Measurements from ENCODE around the gene RREB1.

RREB1 gene

GRCh38 chr6:7267071-7267465 lies 159.3 kb downstream of the RREB1 start:
- H3K36me3 ChIP-seq (ENCODE audit: low read length): no peaks in the 10 kb centered on the region
- H3F3A ChIP-seq (ENCODE audit: insufficient read depth): no peaks in the 10 kb centered on the region
- no peak overlapping the region for H3K9ac ChIP-seq (ENCODE audit: low read length)
- no peak for TF ChIP-seq CTCF (IDR thresholded peaks at IDR 0.05; ENCODE audit: insufficient read depth, low read length, poor library complexity, severe bottlenecking)
- no peak for TF ChIP-seq EZH2phosphoT487 (conservative IDR thresholded peaks at IDR 0.05; ENCODE audit: low read length)
- no peaks in the 10 kb centered on the region for H3K9me2 ChIP-seq (replicated peaks; ENCODE audit: insufficient read depth, low read length)
- no peak overlapping the region for H2AFZ ChIP-seq (ENCODE audit: low read depth, low read length, severe bottlenecking)
- no peaks in the 10 kb centered on the region for H3K9me3 ChIP-seq (ENCODE audit: insufficient read depth, low read length)
- H3K4me3 ChIP-seq (ENCODE audit: insufficient read depth, low read length, poor library complexity, severe bottlenecking): no peak overlapping the region
- H4K20me1 ChIP-seq (ENCODE audit: low read depth, low read length): no peaks in the 10 kb centered on the region
- H3K79me2 ChIP-seq (ENCODE audit: insufficient read depth, low read length): no peaks in the 10 kb centered on the region
- H3K27me3 ChIP-seq (ENCODE audit: low read length): no peaks in the 10 kb centered on the region
- H3K27ac ChIP-seq (ENCODE audit: low read depth, low read length): no peak overlapping the region
- H3K4me2 ChIP-seq (ENCODE audit: low read depth, low read length, poor library complexity, severe bottlenecking): no peak overlapping the region

GRCh38 chr6:7267466-7268091 lies 159.8 kb downstream of the RREB1 start:
- H4K20me1 ChIP-seq (ENCODE audit: low read depth, low read length): no peaks in the 10 kb centered on the region
- H3K27me3 ChIP-seq (ENCODE audit: low read length): no peaks in the 10 kb centered on the region
- H3F3A ChIP-seq (ENCODE audit: insufficient read depth): no peaks in the 10 kb centered on the region
- no peak overlapping the region for H2AFZ ChIP-seq (ENCODE audit: low read depth, low read length, severe bottlenecking)
- no peaks in the 10 kb centered on the region for H3K9me2 ChIP-seq (replicated peaks; ENCODE audit: insufficient read depth, low read length)
- H3K9me3 ChIP-seq (ENCODE audit: insufficient read depth, low read length): no peaks in the 10 kb centered on the region
- no peak overlapping the region for H3K9ac ChIP-seq (ENCODE audit: low read length)
- H3K4me3 ChIP-seq (ENCODE audit: insufficient read depth, low read length, poor library complexity, severe bottlenecking): no peak overlapping the region
- no peaks in the 10 kb centered on the region for H3K79me2 ChIP-seq (ENCODE audit: insufficient read depth, low read length)
- no peaks in the 10 kb centered on the region for H3K36me3 ChIP-seq (ENCODE audit: low read length)
- no peak for TF ChIP-seq EZH2phosphoT487 (conservative IDR thresholded peaks at IDR 0.05; ENCODE audit: low read length)
- no peak for TF ChIP-seq CTCF (IDR thresholded peaks at IDR 0.05; ENCODE audit: insufficient read depth, low read length, poor library complexity, severe bottlenecking)
- no peak overlapping the region for H3K27ac ChIP-seq (ENCODE audit: low read depth, low read length)
- no peak overlapping the region for H3K4me2 ChIP-seq (ENCODE audit: low read depth, low read length, poor library complexity, severe bottlenecking)

GRCh38 chr6:7268362-7268761 lies 160.6 kb downstream of the RREB1 start:
- Histone ChIP-seq H3K9me2 (replicated peaks; ENCODE audit: insufficient read depth, low read length) (no peaks in the 10 kb centered on the region), H3K4me3 (ENCODE audit: insufficient read depth, low read length, poor library complexity, severe bottlenecking) (no peak overlapping the region), H3F3A (ENCODE audit: insufficient read depth) (no peaks in the 10 kb centered on the region), H3K79me2 (ENCODE audit: insufficient read depth, low read length) (no peaks in the 10 kb centered on the region), H3K4me2 (ENCODE audit: low read depth, low read length, poor library complexity, severe bottlenecking) (no peak overlapping the region), H2AFZ (ENCODE audit: low read depth, low read length, severe bottlenecking) (no peak overlapping the region), H3K27ac (ENCODE audit: low read depth, low read length) (no peak overlapping the region), H3K9ac (ENCODE audit: low read length) (no peak overlapping the region), H3K9me3 (ENCODE audit: insufficient read depth, low read length) (no peaks in the 10 kb centered on the region), H4K20me1 (ENCODE audit: low read depth, low read length) (no peaks in the 10 kb centered on the region), H3K36me3 (ENCODE audit: low read length) (no peaks in the 10 kb centered on the region), H3K27me3 (ENCODE audit: low read length) (no peaks in the 10 kb centered on the region)
- TF ChIP-seq EZH2phosphoT487 (conservative IDR thresholded peaks at IDR 0.05; ENCODE audit: low read length): no peak
- no peak for TF ChIP-seq CTCF (IDR thresholded peaks at IDR 0.05; ENCODE audit: insufficient read depth, low read length, poor library complexity, severe bottlenecking)
